Regular cardiac myocyte (primary cell): Measurements from ENCODE around the gene MOAP1. TPM values are rescaled to one million over a fixed set of nuclear protein-coding genes. Genes with fewer than 3 reads are reported as not detected.

Experiments
- total RNA-seq: library from RNA; depleted of rRNA; stranded (reverse); fragments of >200 nt; gene quantifications from 2 replicates; pipeline ENCODE4 v1.2.3, GENCODE V29; 2014

MOAP1 gene
- 12.1 and 22.6 TPM in 2 replicates for total RNA-seq

GRCh38 chr14:93184391-93185348 is at the start of gene MOAP1, which contains the start of gene LYSET:
Gene MOAP1 (minus strand): TSS chr14:93184897. CDS start chr14:93184242, 655 bp downstream.
Gene LYSET (plus strand): TSS chr14:93185317. CDS start chr14:93185406, 89 bp downstream.

GRCh38 chr14:93206793-93207467 is 22.2 kb upstream of the MOAP1 start, which contains the start of the genes GON7 and UBR7:
Gene GON7 (minus strand): TSS chr14:93207065. CDS start chr14:93207037, 28 bp downstream.
Gene UBR7 (plus strand): TSS chr14:93207256. CDS start chr14:93207292, 36 bp downstream.

Other genes with a start within 250 kb of the MOAP1 start
- 11.0 and 16.9 TPM in 2 replicates for gene ITPK1, start 69.0 kb downstream of the MOAP1 start, total RNA-seq
- gene LYSET, start 420 bp upstream of the MOAP1 start, total RNA-seq: 7.3 and 11.9 TPM in 2 replicates
- 9.0 and 16.5 TPM in 2 replicates for gene GON7, start 22.2 kb upstream of the MOAP1 start, total RNA-seq
- 22.0 and 42.0 TPM in 2 replicates for gene UBR7, start 22.4 kb upstream of the MOAP1 start, total RNA-seq
- 20.7 and 22.8 TPM in 2 replicates for gene BTBD7, start 148.1 kb upstream of the MOAP1 start, total RNA-seq
- gene COX8C, start 162.3 kb upstream of the MOAP1 start, total RNA-seq: not detected in 2 replicates
- under 0.01 and 0.28 TPM in 2 replicates for gene UNC79, start 246.0 kb upstream of the MOAP1 start, total RNA-seq